Common myeloid progenitor, CD34-positive (primary cell): Measurements from ENCODE around the gene LRRC43.
"Not testable (repeated sequence)": the region's sequence is repeated elsewhere in the genome, so short reads cannot be mapped to it uniquely, and the experiment has no call there.

Source experiments
- CTCF ChIA-PET: fragments of 350-600 bp; sonication (Branson Sonifier 250); formaldehyde crosslinking; loops from one replicate; lab custom pipeline; 2021; ENCODE audit warnings: antibody characterized with exemption; lab: Charles Lee
- POLR2A ChIA-PET: fragments of 350-600 bp; sonication (Branson Sonifier 250); formaldehyde crosslinking; loops from one replicate; lab custom pipeline; 2021; ENCODE audit warnings: antibody characterized with exemption; lab: Charles Lee
- DNase-seq, 3 donors: peaks; one replicate each; pipeline versions ENCODE4 v3.0.0 to v3.0.0-alpha.2; 2013
- H3K27ac ChIP-seq, 2 experiments: 1 replicate in 1 of 2; 2 replicates in 1 of 2; pipeline ENCODE4 v1.7.0; 2013; ENCODE audit warnings: inconsistent platforms in 2 of 2, low read length in 2 of 2, mild to moderate bottlenecking in 2 of 2, low read depth in 1 of 2, moderate library complexity in 1 of 2; ENCODE audit not compliant: severe bottlenecking in 2 of 2, insufficient read depth in 1 of 2, poor library complexity in 1 of 2
- H3K27me3 ChIP-seq, 5 experiments: replicated peaks in 2 of 5; 1 replicate in 3 of 5; 2 replicates in 2 of 5; pipeline versions ENCODE4 v1.6.1 to v1.7.0; 2013; ENCODE audit warnings: low read length in 4 of 5, mild to moderate bottlenecking in 2 of 5, moderate library complexity in 2 of 5, inconsistent platforms in 1 of 5; ENCODE audit not compliant: insufficient read depth in 5 of 5, control insufficient read depth in 4 of 5
- H3K36me3 ChIP-seq, 4 experiments: 1 replicate in 2 of 4; 2 replicates in 2 of 4; pipeline versions ENCODE4 v1.6.1 to v1.7.0; 2013; ENCODE audit warnings: low read length in 3 of 4, control low read depth in 1 of 4, mild to moderate bottlenecking in 1 of 4; ENCODE audit not compliant: control insufficient read depth in 4 of 4, insufficient read depth in 4 of 4
- H3K4me1 ChIP-seq, 4 experiments: 1 replicate in 3 of 4; 2 replicates in 1 of 4; pipeline versions ENCODE4 v1.6.1 to v1.7.1; 2013; ENCODE audit warnings: low read length in 3 of 4, mild to moderate bottlenecking in 3 of 4, control low read depth in 1 of 4, inconsistent platforms in 1 of 4, moderate library complexity in 1 of 4; ENCODE audit not compliant: control insufficient read depth in 4 of 4, insufficient read depth in 4 of 4; ENCODE audit errors: control extremely low read depth in 1 of 4
- H3K4me3 ChIP-seq, 7 experiments: 1 replicate in 4 of 7; 2 replicates in 3 of 7; pipeline versions ENCODE4 v1.5.1 to v1.7.0; 2013; ENCODE audit warnings: mild to moderate bottlenecking in 7 of 7, low read length in 6 of 7, moderate library complexity in 6 of 7, inconsistent platforms in 2 of 7, low read depth in 2 of 7, control low read depth in 1 of 7; ENCODE audit not compliant: insufficient read depth in 4 of 7, control insufficient read depth in 1 of 7; ENCODE audit errors: extremely low read depth in 1 of 7
- H3K9me3 ChIP-seq, 5 experiments: 1 replicate in 4 of 5; 2 replicates in 1 of 5; pipeline versions ENCODE4 v1.6.1 to v1.7.1; 2013; ENCODE audit warnings: low read length in 4 of 5, mild to moderate bottlenecking in 2 of 5, inconsistent platforms in 1 of 5, low read depth in 1 of 5, moderate library complexity in 1 of 5; ENCODE audit not compliant: control insufficient read depth in 4 of 5, insufficient read depth in 2 of 5; ENCODE audit errors: control extremely low read depth in 1 of 5
- WGBS: methylation state at CpG from one replicate; pipeline ENCODE4 v1.1.5; 2013; ENCODE audit not compliant: insufficient coverage; 5-methylcytosine and 5-hydroxymethylcytosine counted together

Gene LRRC43

GRCh38 chr12:122176473-122176872 is 6.5 kb upstream of the LRRC43 start:
- H3K27me3 ChIP-seq, H3K4me1 ChIP-seq, H3K9me3 ChIP-seq, H3K27ac ChIP-seq, H3K4me3 ChIP-seq, POLR2A ChIA-PET, CTCF ChIA-PET, DNase-seq, H3K36me3 ChIP-seq: not testable (repeated sequence)
- 100% methylated on average over 2 of the region's 4 CpGs for WGBS

- DNase-seq = no peak
- peaks cover 0 to 20% (median 19%) of the 10 kb centered on the region in 4 experiments for H3K4me1 ChIP-seq
- H3K27me3 ChIP-seq = no peaks in the 10 kb centered on the region
- POLR2A ChIA-PET = interaction anchor here (0.6 kb wide), 1 partner anchor 330 kb away, joined by 3 read pairs; no protein-coding TSS in a partner anchor
- 91% methylated on average over 7 of the region's 10 CpGs for WGBS
- peak overlapping the region in 5 of 7 experiments; percentile 61 to 80 (median 73) for H3K4me3 ChIP-seq
- H3K27ac ChIP-seq = no peak overlapping the region
- H3K36me3 ChIP-seq = no peaks in the 10 kb centered on the region
- no peaks in the 10 kb centered on the region for H3K9me3 ChIP-seq
- CTCF ChIA-PET = interaction anchor here (1.2 kb wide), 1 partner anchor 14 kb away, joined by 3 read pairs; no protein-coding TSS in a partner anchor
Observed at GRCh38 chr12:122183588-122183940, 641 bp downstream of the LRRC43 start.

GRCh38 chr12:122184517-122184916 is 1.6 kb downstream of the LRRC43 start:
- H3K4me3 ChIP-seq = peak overlapping the region in 1 of 7 experiments; percentile 37
- H3K9me3 ChIP-seq = no peaks in the 10 kb centered on the region
- H3K4me1 ChIP-seq = peaks cover 0 to 20% (median 19%) of the 10 kb centered on the region in 4 experiments
- H3K27ac ChIP-seq = no peak overlapping the region
- CTCF ChIA-PET = interaction anchor here (0.9 kb wide), 1 partner anchor 268 kb away, joined by 3 read pairs; no protein-coding TSS in a partner anchor
- H3K36me3 ChIP-seq = no peaks in the 10 kb centered on the region
- no peaks in the 10 kb centered on the region for H3K27me3 ChIP-seq
- peak; percentile 39 to 61 (median 54) for DNase-seq
- POLR2A ChIA-PET = no interaction called here
- WGBS = 15% methylated on average over 15 of the region's 18 CpGs

GRCh38 chr12:122185079-122185478 is 2.2 kb downstream of the LRRC43 start:
- no peaks in the 10 kb centered on the region for H3K27me3 ChIP-seq
- H3K36me3 ChIP-seq = no peaks in the 10 kb centered on the region
- H3K4me3 ChIP-seq = no peak overlapping the region
- H3K27ac ChIP-seq = no peak overlapping the region
- 95% methylated on average over 5 of the region's 7 CpGs for WGBS
- DNase-seq = no peak
- POLR2A ChIA-PET = no interaction called here
- H3K9me3 ChIP-seq = no peaks in the 10 kb centered on the region
- H3K4me1 ChIP-seq = peaks cover 0 to 20% (median 19%) of the 10 kb centered on the region in 4 experiments
- CTCF ChIA-PET = interaction anchor here (1.1 kb wide), 1 partner anchor 53 kb away, joined by 3 read pairs; no protein-coding TSS in a partner anchor

- no peak overlapping the region for H3K4me3 ChIP-seq
- H3K9me3 ChIP-seq = no peaks in the 10 kb centered on the region
- H3K36me3 ChIP-seq = no peaks in the 10 kb centered on the region
- no peak overlapping the region for H3K27ac ChIP-seq
- CTCF ChIA-PET = interaction anchor here (1.1 kb wide), 1 partner anchor 53 kb away, joined by 3 read pairs; no protein-coding TSS in a partner anchor
- WGBS = 100% methylated on average over 7 of the region's 10 CpGs
- H3K4me1 ChIP-seq = peaks cover 0 to 20% (median 19%) of the 10 kb centered on the region in 4 experiments
- DNase-seq = no peak
- POLR2A ChIA-PET = no interaction called here
- no peaks in the 10 kb centered on the region for H3K27me3 ChIP-seq
Observed at GRCh38 chr12:122185494-122186082, 2.7 kb downstream of the LRRC43 start.

GRCh38 chr12:122187466-122187865 is 4.5 kb downstream of the LRRC43 start:
- ChIA-PET POLR2A (no interaction called here), CTCF (interaction anchor here (1.4 kb wide), 1 partner anchor 133 kb away, joined by 3 read pairs; no protein-coding TSS in a partner anchor)
- no peak for DNase-seq
- Histone ChIP-seq H3K27me3 (no peaks in the 10 kb centered on the region), H3K4me3 (no peak overlapping the region), H3K27ac (no peak overlapping the region), H3K9me3 (no peaks in the 10 kb centered on the region), H3K4me1 (peaks cover 0 to 20% (median 19%) of the 10 kb centered on the region in 4 experiments), H3K36me3 (no peaks in the 10 kb centered on the region)
- 100% methylated on average over 8 of the region's 12 CpGs for WGBS
